HG03571 (cell line): ENCODE results near the gene ERP44.
A peak's percentile ranks its signal among the peaks of the same experiment; 100 is the strongest.
"Not testable (repeated sequence)": the region's sequence is repeated elsewhere in the genome, so short reads cannot be mapped to it uniquely, and the experiment has no call there.

Experiments used
- ATAC-seq: cut with Tn5 transposase; IDR thresholded peaks from one replicate; pipeline ENCODE4 v1.9.1; 2021; ENCODE audit not compliant: unreplicated experiment

The ERP44 gene

GRCh38 chr9:100101608-100102007 lies 2.8 kb upstream of the ERP44 start:
- no peak for ATAC-seq

- no peak for ATAC-seq
Observed at GRCh38 chr9:100100146-100100667, 1.4 kb upstream of the ERP44 start.

- ATAC-seq: no peak
Observed at GRCh38 chr9:100099722-100100042, 882 bp upstream of the ERP44 start.

GRCh38 chr9:100098046-100098886 lies 534 bp downstream of the ERP44 start:
- peak; percentile 8 for ATAC-seq

GRCh38 chr9:100096378-100096916 lies 2.4 kb downstream of the ERP44 start:
- ATAC-seq: no peak

GRCh38 chr9:100094411-100094810 lies 4.4 kb downstream of the ERP44 start:
- ATAC-seq: not testable (repeated sequence)

GRCh38 chr9:100092066-100092465 lies 6.7 kb downstream of the ERP44 start:
- no peak for ATAC-seq

- no peak for ATAC-seq
Observed at GRCh38 chr9:100091650-100092049, 7.2 kb downstream of the ERP44 start.

GRCh38 chr9:100090880-100091279 lies 7.9 kb downstream of the ERP44 start:
- ATAC-seq: no peak

- ATAC-seq: no peak
Observed at GRCh38 chr9:100088202-100088601, 10.6 kb downstream of the ERP44 start.

GRCh38 chr9:100087218-100087617 lies 11.6 kb downstream of the ERP44 start:
- no peak for ATAC-seq

- ATAC-seq: no peak
Observed at GRCh38 chr9:100086097-100086635, 12.6 kb downstream of the ERP44 start.

- peak; percentile 79 for ATAC-seq
Observed at GRCh38 chr9:100084734-100085133, 14.1 kb downstream of the ERP44 start.

GRCh38 chr9:100084128-100084453 lies 14.7 kb downstream of the ERP44 start:
- ATAC-seq: peak; percentile 42

GRCh38 chr9:100083448-100084127 lies 15.2 kb downstream of the ERP44 start:
- ATAC-seq: peak; percentile 32

- no peak for ATAC-seq
Observed at GRCh38 chr9:100082782-100083181, 16.0 kb downstream of the ERP44 start.

GRCh38 chr9:100076256-100076655 lies 22.5 kb downstream of the ERP44 start:
- not testable (repeated sequence) for ATAC-seq

GRCh38 chr9:100074989-100075388 lies 23.8 kb downstream of the ERP44 start:
- ATAC-seq: no peak

- ATAC-seq: no peak
Observed at GRCh38 chr9:100074093-100074492, 24.7 kb downstream of the ERP44 start.

- no peak for ATAC-seq
Observed at GRCh38 chr9:100072805-100073204, 26.0 kb downstream of the ERP44 start.

- no peak for ATAC-seq
Observed at GRCh38 chr9:100071271-100071670, 27.5 kb downstream of the ERP44 start.
